ENCODE results near the gene ALDH16A1.

The ALDH16A1 gene

DNA sequence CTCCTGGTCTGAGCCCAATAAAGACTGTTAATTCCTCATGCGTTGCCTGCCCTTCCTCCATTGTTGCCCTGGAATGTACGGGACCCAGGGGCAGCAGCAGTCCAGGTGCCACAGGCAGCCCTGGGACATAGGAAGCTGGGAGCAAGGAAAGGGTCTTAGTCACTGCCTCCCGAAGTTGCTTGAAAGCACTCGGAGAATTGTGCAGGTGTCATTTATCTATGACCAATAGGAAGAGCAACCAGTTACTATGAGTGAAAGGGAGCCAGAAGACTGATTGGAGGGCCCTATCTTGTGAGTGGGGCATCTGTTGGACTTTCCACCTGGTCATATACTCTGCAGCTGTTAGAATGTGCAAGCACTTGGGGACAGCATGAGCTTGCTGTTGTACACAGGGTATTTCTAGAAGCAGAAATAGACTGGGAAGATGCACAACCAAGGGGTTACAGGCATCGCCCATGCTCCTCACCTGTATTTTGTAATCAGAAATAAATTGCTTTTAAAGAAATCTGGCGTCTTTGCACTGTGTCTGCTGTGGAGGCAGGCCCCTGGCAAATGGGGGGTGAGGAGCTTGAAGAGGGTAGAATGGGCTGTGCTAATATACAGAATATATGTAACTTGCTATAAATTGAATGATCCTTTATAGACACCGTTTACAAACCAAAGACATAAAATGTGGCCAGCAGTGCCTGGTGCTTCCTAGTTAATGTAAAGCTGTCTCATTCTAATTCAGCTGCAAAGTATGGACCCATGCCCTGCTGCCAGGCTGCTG is 39.0 kb downstream of the ALDH16A1 start:
- POLR2A ChIA-PET: interaction anchor here (0.9 kb wide), 2 partner anchors 15 to 184 kb away, joined by 4 to 5 read pairs; no protein-coding TSS in a partner anchor
- DNase-seq (ENCODE audit: extremely low spot score): no peak
- TF ChIP-seq, protein P1, sequence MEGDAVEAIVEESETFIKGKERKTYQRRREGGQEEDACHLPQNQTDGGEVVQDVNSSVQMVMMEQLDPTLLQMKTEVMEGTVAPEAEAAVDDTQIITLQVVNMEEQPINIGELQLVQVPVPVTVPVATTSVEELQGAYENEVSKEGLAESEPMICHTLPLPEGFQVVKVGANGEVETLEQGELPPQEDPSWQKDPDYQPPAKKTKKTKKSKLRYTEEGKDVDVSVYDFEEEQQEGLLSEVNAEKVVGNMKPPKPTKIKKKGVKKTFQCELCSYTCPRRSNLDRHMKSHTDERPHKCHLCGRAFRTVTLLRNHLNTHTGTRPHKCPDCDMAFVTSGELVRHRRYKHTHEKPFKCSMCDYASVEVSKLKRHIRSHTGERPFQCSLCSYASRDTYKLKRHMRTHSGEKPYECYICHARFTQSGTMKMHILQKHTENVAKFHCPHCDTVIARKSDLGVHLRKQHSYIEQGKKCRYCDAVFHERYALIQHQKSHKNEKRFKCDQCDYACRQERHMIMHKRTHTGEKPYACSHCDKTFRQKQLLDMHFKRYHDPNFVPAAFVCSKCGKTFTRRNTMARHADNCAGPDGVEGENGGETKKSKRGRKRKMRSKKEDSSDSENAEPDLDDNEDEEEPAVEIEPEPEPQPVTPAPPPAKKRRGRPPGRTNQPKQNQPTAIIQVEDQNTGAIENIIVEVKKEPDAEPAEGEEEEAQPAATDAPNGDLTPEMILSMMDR (IDR thresholded peaks at IDR 0.05; ENCODE audit: control extremely low read depth, extremely low read depth, low read depth, missing control alignments): no peak
- CTCF ChIA-PET: interaction anchor here (1.2 kb wide), 1 partner anchor 78 kb away, joined by 4 read pairs; no protein-coding TSS in a partner anchor

DNA sequence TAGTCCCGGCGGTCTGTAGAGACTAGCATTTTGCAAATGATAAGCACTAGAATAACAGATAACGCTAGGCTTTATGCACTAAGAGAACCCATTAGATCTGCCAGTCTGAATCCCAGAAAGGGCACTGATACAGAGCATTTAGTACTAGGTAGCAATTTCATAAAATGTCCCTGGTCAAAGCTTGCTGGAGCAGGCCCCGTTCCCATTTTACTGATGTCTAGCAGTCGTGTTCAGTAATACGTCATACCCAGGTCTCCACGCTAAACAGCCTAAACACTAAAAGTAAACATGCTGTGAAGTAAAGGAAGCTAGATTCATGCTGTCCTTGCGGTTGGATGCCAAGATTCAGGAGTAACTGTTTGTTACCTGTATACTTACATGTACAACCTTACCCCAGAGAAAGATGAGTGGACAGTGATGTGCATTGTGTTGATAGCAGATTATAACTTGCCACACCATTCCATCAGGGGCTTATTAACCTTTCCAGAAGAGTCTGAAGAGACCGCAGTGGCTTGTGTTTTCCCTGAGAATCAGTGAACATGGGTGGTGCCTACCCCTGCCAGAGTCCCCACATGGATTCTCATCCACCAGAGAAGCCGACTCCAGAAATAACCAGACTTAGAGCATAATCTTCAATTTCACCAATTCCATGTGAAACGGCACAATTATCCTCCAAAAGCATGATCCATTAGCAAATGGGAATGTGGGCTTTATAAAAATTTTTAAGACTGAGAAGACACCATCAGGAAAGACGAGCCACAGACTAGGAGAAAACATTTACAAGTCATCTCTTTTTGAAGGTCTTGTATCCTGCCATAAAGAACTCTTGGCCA is 39.8 kb downstream of the ALDH16A1 start:
- no peak for DNase-seq (ENCODE audit: extremely low spot score)
- ChIA-PET POLR2A (interaction anchor here (0.9 kb wide), 2 partner anchors 16 to 184 kb away, joined by 4 to 5 read pairs; no protein-coding TSS in a partner anchor), CTCF (interaction anchor here (1.2 to 1.4 kb wide), 2 partner anchors 19 to 78 kb away, joined by 3 to 4 read pairs; partner anchors contain the start of gene FLT3LG)
- TF ChIP-seq, protein P1 (IDR thresholded peaks at IDR 0.05; ENCODE audit: control extremely low read depth, extremely low read depth, low read depth, missing control alignments): no peak

DNA sequence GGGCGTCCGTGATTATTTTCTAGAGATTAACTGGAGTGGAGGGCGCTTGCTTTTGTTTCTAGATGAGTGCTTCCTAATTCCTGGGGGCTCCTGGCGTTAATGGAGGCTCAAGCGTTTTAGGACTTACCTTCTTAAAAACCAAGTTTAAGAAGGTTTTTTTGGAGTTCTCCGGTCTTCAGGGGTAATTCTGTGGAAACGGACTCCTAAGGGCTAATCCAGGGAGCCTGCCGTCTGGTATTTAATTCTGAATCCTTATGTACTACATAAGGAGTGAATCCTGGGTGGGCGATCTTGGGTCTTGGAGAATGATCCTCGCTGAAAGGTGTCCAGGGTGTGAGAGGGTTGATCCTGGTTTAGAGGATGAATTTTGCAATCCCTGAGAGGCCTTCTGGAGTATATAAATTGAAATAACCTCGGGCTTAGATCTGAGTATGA is 43.6 kb downstream of the ALDH16A1 start:
- POLR2A ChIA-PET: interaction anchor here (0.6 kb wide), 1 partner anchor 18 kb away, joined by 3 read pairs; no protein-coding TSS in a partner anchor
- TF ChIP-seq, protein P1 (IDR thresholded peaks at IDR 0.05; ENCODE audit: control extremely low read depth, extremely low read depth, low read depth, missing control alignments): no peak
- no peak for DNase-seq (ENCODE audit: extremely low spot score)
- CTCF ChIA-PET: no interaction called here

DNA sequence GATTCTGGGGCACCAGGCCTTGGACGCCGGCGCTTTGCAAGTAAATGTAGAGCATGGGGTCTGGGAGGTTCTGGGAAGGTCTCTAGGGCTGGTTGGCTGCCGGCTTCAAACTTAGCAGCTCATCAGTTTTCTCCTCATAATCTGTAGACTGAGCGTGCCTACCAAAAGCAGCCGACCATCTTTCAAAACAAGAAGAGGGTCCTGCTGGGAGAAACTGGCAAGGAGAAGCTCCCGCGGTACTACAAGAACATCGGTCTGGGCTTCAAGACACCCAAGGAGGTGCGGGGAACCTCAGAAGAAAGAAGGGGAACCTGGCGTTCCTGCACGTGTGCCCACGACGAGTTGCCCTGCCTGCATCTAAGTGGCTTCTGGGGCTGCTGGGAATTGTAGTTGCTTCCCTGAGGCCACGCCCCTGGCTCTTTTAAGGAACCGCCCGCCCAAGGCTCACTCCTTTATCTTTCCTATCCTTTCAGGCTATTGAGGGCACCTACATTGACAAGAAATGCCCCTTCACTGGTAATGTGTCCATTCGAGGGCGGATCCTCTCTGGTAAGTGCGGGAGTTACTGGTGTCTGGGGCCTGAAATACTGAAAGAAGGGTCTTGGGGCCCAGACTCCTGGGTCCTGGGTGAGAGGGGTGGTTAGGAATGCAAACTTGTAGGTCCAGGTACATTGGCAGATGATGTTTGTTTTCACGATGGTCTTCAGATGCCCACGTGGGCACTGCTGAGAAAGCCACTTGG is 44.2 kb downstream of the ALDH16A1 start:
- CTCF ChIA-PET: interaction anchor here (1.0 kb wide), 1 partner anchor 9 kb away, joined by 3 read pairs; no protein-coding TSS in a partner anchor
- POLR2A ChIA-PET: no interaction called here
- TF ChIP-seq, protein P1 (IDR thresholded peaks at IDR 0.05; ENCODE audit: control extremely low read depth, extremely low read depth, low read depth, missing control alignments): no peak
- DNase-seq (ENCODE audit: extremely low spot score): peak; percentile 56

DNA sequence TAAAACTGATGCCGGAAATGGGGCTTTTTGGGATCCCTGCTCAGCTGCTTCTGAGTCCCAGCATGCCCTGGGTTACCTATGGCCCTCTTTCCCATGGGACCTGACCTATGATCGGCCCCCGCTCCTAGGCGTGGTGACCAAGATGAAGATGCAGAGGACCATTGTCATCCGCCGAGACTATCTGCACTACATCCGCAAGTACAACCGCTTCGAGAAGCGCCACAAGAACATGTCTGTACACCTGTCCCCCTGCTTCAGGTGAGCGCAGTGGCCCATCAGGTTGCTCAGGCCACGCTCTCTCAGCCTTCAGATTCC is 44.7 kb downstream of the ALDH16A1 start:
- TF ChIP-seq, protein P1 (IDR thresholded peaks at IDR 0.05; ENCODE audit: control extremely low read depth, extremely low read depth, low read depth, missing control alignments): no peak
- no peak for DNase-seq (ENCODE audit: extremely low spot score)
- POLR2A ChIA-PET: no interaction called here
- CTCF ChIA-PET: interaction anchor here (1.0 kb wide), 1 partner anchor 9 kb away, joined by 3 read pairs; no protein-coding TSS in a partner anchor

DNA sequence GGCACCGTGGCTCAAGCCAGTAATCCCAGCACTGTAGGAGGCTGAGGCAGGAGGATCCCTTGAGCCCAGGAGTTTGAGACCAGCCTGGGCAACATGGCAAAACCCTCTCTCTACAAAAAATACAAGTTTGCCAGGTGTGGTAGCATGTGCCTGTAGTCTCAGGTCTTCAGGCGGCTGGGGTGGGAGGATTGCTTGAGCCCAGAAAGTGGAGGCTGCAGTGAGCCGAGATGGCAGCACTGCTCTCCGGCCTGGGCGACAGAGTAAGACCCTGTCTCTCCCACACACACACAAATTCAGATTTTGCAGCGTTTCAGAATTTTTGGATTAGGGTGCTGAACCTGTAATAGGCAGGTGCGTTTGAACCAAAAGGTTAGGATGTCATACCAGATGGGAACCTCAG is 45.5 kb downstream of the ALDH16A1 start:
- ChIA-PET POLR2A (interaction anchor here (1.4 kb wide), 1 partner anchor 177 kb away, joined by 4 read pairs; no protein-coding TSS in a partner anchor), CTCF (interaction anchor here (1.0 to 1.1 kb wide), 3 partner anchors 8 to 180 kb away, joined by 3 to 4 read pairs (median 3); no protein-coding TSS in a partner anchor)
- TF ChIP-seq, protein P1 (IDR thresholded peaks at IDR 0.05; ENCODE audit: control extremely low read depth, extremely low read depth, low read depth, missing control alignments): no peak
- no peak for DNase-seq (ENCODE audit: extremely low spot score)
